SK-N-MC (cell line): ENCODE results near the gene ABCC1.
"Not testable (repeated sequence)": the region's sequence is repeated elsewhere in the genome, so short reads cannot be mapped to it uniquely, and the experiment has no call there.

Experiments used
- DNase-seq: peaks from one replicate; pipeline ENCODE4 v3.0.0-alpha.2; 2011; ENCODE audit warnings: low read depth, low spot score
- H3K27ac ChIP-seq: fragments of 200-600 bp; sonication (generic); 2 replicates; pipeline ENCODE4 v1.5.1; 2016; ENCODE audit warnings: mixed run types
- H3K36me3 ChIP-seq: fragments of 200-600 bp; sonication (generic); 2 replicates; pipeline ENCODE4 v1.6.1; 2017; ENCODE audit warnings: antibody characterized with exemption, low read length, mixed read lengths; ENCODE audit not compliant: insufficient read depth
- H3K4me3 ChIP-seq: fragments of 200-600 bp; sonication (generic); 2 replicates; pipeline ENCODE4 v1.5.1; 2016
- H3K9ac ChIP-seq: fragments of 200-600 bp; sonication (generic); 2 replicates; pipeline ENCODE4 v1.8.0; 2017; ENCODE audit warnings: mixed run types, mixed read lengths; ENCODE audit not compliant: insufficient read length
- H3K9me3 ChIP-seq: fragments of 200-600 bp; sonication (generic); 2 replicates; pipeline ENCODE4 v1.6.1; 2017; ENCODE audit warnings: low read depth, mild to moderate bottlenecking, antibody characterized with exemption, low read length, moderate library complexity, mixed read lengths
- EZH2 ChIP-seq: fragments of 200-600 bp; sonication (generic); IDR thresholded peaks from one replicate; pipeline ENCODE4 v1.6.1; 2017; ENCODE audit warnings: antibody characterized with exemption
- FOXP2 ChIP-seq: optimal IDR thresholded peaks from 2 replicates; pipeline ENCODE3; 2011; ENCODE audit warnings: mild to moderate bottlenecking, moderate library complexity; ENCODE audit not compliant: insufficient read depth; ENCODE audit errors: extremely low read length, control extremely low read depth
- POLR2AphosphoS5 ChIP-seq: IDR thresholded peaks from 2 replicates; pipeline ENCODE4 v1.6.1; 2012; ENCODE audit warnings: mild to moderate bottlenecking, low read depth, low read length, borderline replicate concordance

Gene ABCC1

GRCh38 chr16:16175296-16175695, 225.9 kb downstream of the ABCC1 start:
- Histone ChIP-seq H3K4me3 (no peak overlapping the region), H3K27ac (no peak overlapping the region), H3K36me3 (no peaks in the 10 kb centered on the region), H3K9me3 (no peaks in the 10 kb centered on the region), H3K9ac (no peak overlapping the region)
- no peak for DNase-seq
- TF ChIP-seq FOXP2 (no peak), POLR2AphosphoS5 (no peak), EZH2 (no peak)

DNA sequence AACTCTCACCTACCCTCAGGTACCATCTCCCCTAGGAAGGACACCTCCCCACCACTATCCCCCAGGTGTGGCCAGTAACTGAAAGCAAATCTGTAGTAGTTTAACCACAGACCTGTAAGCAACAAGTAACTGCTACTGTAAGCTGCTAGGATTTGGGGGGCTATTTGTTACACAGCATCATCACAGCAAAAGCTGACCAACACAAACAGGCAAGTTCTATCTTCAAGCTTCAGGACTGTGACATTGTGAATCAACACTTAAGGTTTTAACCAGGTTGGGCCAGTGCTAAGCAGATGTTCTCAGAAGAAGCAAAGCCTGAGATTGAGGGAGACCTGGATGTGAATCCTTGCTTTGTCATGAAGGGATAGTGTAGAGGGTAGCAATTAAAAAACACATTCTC, 226.9 kb downstream of the ABCC1 start:
- TF ChIP-seq FOXP2 (no peak), EZH2 (no peak)
- H3K9me3 ChIP-seq = no peaks in the 10 kb centered on the region
- H3K9ac ChIP-seq = no peak overlapping the region
- no peak overlapping the region for H3K4me3 ChIP-seq
- no peaks in the 10 kb centered on the region for H3K36me3 ChIP-seq
- no peak overlapping the region for H3K27ac ChIP-seq
- no peak for DNase-seq

DNA sequence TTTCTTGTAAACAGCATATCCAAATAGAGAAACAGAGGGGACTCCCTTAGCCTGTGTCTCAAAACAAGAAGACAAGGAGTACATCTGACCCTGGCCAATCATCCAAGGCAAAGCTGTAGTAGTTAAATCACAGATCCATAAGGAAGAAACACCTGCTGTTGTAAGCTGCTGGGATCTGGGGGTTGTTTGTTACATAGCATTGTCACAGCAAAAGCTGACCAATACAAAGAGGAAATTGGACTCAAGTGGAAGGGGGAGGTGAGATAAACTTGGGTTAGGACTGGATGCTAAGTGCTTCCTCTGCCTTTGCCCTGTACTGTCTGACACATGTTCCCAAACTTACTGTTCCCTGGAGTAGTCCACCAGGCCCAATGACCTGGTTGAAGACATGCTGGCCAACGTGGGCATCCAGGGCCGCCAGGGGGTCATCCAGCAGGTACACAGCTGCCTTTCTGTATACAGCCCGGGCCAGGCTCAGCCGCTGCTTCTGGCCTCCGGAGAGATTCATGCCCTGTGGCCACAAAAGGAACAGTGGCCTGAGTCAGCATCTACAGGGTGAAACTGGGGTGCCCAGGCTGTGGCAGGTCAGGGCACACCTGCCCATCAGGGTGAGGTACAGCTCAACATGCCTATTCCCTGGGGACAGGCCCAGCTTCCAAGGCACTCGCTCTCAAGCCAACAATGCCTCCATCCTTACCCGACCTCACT, 229.2 kb downstream of the ABCC1 start:
- H3K9ac ChIP-seq = no peak overlapping the region
- H3K27ac ChIP-seq = no peak overlapping the region
- H3K4me3 ChIP-seq = no peak overlapping the region
- TF ChIP-seq FOXP2 = no peak
- no peak for DNase-seq
- no peaks in the 10 kb centered on the region for H3K36me3 ChIP-seq
- H3K9me3 ChIP-seq = no peaks in the 10 kb centered on the region

GRCh38 chr16:16181748-16182147, 232.3 kb downstream of the ABCC1 start:
- not testable (repeated sequence) for H3K36me3 ChIP-seq, DNase-seq, H3K9me3 ChIP-seq, H3K9ac ChIP-seq, H3K27ac ChIP-seq, H3K4me3 ChIP-seq

DNA sequence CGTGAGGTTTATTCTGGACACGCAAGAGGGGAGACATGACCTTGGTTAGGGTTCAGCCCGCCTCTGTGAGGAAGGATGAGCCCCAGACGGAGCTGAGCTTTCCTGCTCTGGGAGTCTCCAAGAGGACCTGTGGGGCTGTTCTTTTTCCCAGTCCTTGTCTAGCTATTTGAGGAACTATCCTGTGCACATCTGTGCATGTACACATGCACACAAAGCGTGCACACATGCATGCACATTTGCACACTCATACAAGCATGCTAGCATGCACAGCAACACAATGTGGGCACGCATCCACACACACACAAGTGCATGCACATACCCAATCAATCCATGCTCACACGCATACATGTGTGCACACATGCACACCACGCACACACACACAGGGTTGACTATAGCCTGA, 233.5 kb downstream of the ABCC1 start:
- Histone ChIP-seq H3K36me3 (no peaks in the 10 kb centered on the region), H3K9ac (no peak overlapping the region), H3K4me3 (no peak overlapping the region), H3K27ac (no peak overlapping the region), H3K9me3 (no peaks in the 10 kb centered on the region)
- TF ChIP-seq EZH2 (no peak), POLR2AphosphoS5 (no peak), FOXP2 (no peak)
- DNase-seq = no peak

DNA sequence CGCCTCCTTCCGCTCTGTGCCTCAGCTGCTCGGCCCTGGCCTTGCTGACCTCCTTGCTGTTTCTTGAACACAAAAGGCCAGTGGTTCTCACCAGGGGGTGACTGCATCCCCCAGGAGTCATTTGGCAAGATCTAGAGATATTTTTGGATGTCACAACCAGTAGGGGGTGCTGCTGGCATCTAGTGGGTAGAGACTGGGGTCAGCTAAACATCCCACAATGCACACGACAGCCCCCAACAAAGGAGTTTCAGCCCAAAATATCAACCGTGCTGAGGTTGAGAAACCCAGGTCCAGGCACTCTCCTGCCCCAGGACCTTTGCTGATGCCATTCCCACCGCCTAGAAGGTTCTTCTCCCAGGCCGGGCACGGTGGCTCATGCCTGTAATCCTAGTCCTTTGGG, 234.1 kb downstream of the ABCC1 start:
- DNase-seq = no peak
- no peaks in the 10 kb centered on the region for H3K36me3 ChIP-seq
- no peak for TF ChIP-seq FOXP2
- TF ChIP-seq POLR2AphosphoS5 = no peak
- no peak for TF ChIP-seq EZH2
- H3K4me3 ChIP-seq = no peak overlapping the region
- no peaks in the 10 kb centered on the region for H3K9me3 ChIP-seq
- H3K9ac ChIP-seq = no peak overlapping the region
- H3K27ac ChIP-seq = no peak overlapping the region

DNA sequence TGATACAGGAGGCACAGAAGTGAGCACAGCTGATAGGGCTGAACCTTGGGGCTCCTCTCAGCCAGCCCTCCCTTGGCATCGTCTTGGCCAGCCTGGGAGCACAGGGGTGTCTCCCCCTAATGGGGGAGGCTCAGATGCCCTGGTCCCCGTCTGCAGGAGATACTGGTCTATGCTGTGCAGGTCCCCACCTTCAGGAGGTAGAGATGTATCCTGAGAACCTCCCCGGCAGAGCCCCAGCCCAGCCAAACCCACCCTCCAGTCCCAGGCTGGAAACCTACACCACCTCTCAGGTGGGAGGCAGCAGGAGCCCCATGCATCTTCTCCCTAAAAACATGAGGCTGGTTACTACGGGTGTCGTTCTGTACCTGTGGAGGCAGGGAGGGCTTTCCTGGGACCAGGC, 235.2 kb downstream of the ABCC1 start:
- H3K27ac ChIP-seq = no peak overlapping the region
- H3K9me3 ChIP-seq = no peaks in the 10 kb centered on the region
- no peak overlapping the region for H3K9ac ChIP-seq
- no peak overlapping the region for H3K4me3 ChIP-seq
- no peak for TF ChIP-seq FOXP2
- no peak for TF ChIP-seq POLR2AphosphoS5
- TF ChIP-seq EZH2 = no peak
- no peaks in the 10 kb centered on the region for H3K36me3 ChIP-seq
- no peak for DNase-seq

DNA sequence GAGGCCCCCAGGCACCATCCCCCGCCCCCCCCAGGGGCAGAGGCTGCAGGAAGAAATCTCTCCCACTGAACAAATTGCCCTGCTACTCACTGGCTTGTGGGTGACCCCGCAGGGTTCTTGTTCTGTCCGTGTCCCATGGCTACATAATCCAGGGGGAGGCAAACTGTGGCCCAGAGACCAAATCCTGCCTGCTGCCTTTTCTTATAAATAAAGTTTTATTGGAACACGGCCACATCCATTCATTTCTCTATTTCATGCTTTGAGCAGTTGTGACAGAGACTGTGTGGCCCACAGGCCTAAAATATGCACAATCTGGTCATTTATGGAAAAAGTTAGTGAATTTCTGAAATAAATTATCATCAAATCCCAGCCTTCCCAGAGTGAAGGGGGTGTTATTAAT, 235.7 kb downstream of the ABCC1 start:
- Histone ChIP-seq H3K9me3 (no peaks in the 10 kb centered on the region), H3K27ac (no peak overlapping the region), H3K4me3 (no peak overlapping the region), H3K9ac (no peak overlapping the region), H3K36me3 (no peaks in the 10 kb centered on the region)
- no peak for DNase-seq
- TF ChIP-seq FOXP2 = no peak
- no peak for TF ChIP-seq POLR2AphosphoS5
- TF ChIP-seq EZH2 = no peak

DNA sequence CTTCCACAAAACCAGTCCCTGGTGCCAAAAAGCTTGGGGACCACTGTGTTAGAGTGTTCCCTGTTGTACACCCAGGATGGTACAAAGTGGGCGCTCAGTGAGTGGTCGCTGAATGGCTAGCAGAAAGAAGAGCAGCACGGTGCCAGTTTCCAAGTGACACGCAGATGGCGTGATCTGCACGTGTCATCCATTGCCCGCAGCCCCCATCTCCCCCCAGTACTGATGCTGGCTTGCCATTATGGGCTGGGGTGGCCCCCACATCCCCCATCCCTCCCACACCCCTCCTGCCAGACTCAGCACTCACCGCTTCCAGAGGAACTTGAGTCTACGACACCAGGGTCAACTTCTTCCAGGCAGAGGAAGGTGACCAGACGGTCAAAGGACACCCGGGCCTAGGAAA, 237.4 kb downstream of the ABCC1 start:
- no peak overlapping the region for H3K27ac ChIP-seq
- DNase-seq = no peak
- H3K9me3 ChIP-seq = no peaks in the 10 kb centered on the region
- H3K9ac ChIP-seq = no peak overlapping the region
- H3K4me3 ChIP-seq = no peak overlapping the region
- H3K36me3 ChIP-seq = no peaks in the 10 kb centered on the region
- no peak for TF ChIP-seq FOXP2
- no peak for TF ChIP-seq POLR2AphosphoS5
- TF ChIP-seq EZH2 = no peak

GRCh38 chr16:16188827-16189226, 239.4 kb downstream of the ABCC1 start:
- Histone ChIP-seq H3K4me3 (no peak overlapping the region), H3K27ac (no peak overlapping the region), H3K36me3 (no peaks in the 10 kb centered on the region), H3K9ac (no peak overlapping the region), H3K9me3 (no peaks in the 10 kb centered on the region)
- no peak for DNase-seq
- TF ChIP-seq FOXP2 (no peak), POLR2AphosphoS5 (no peak), EZH2 (no peak)
